Stimulated activated CD8-positive, alpha-beta memory T cell treated with anti-CD3 and anti-CD28 coated beads, Interleukin-12 subunit alpha, Interleukin-12 subunit beta, amount 100 ng/mL, for 4 hours (primary cell): ENCODE measurements around the gene RAI1.

Experiments used
- DNase-seq: peaks from one replicate; pipeline ENCODE4 v3.0.0-alpha.2; 2020; ENCODE audit warnings: low read depth

RAI1 gene

GRCh38 chr17:17767887-17768418 is 86.7 kb downstream of the RAI1 start:
- DNase-seq = no peak

GRCh38 chr17:17768424-17769088 is 87.3 kb downstream of the RAI1 start:
- no peak for DNase-seq

GRCh38 chr17:17769869-17770631 is 88.8 kb downstream of the RAI1 start:
- no peak for DNase-seq

- no peak for DNase-seq
Measured at GRCh38 chr17:17770632-17771044, 89.4 kb downstream of the RAI1 start.

GRCh38 chr17:17771498-17772201 is 90.4 kb downstream of the RAI1 start:
- no peak for DNase-seq

- no peak for DNase-seq
Measured at GRCh38 chr17:17772231-17772630, 91.0 kb downstream of the RAI1 start.

- no peak for DNase-seq
Measured at GRCh38 chr17:17774009-17774881, 93.0 kb downstream of the RAI1 start.

GRCh38 chr17:17776889-17777288 is 95.6 kb downstream of the RAI1 start:
- no peak for DNase-seq

GRCh38 chr17:17778308-17779014 is 97.2 kb downstream of the RAI1 start:
- DNase-seq = no peak

- DNase-seq = no peak
Measured at GRCh38 chr17:17779015-17779611, 97.9 kb downstream of the RAI1 start.

GRCh38 chr17:17780922-17781590 is 99.8 kb downstream of the RAI1 start:
- DNase-seq = no peak

- DNase-seq = no peak
Measured at GRCh38 chr17:17781591-17782496, 100.6 kb downstream of the RAI1 start.

- no peak for DNase-seq
Measured at GRCh38 chr17:17782523-17783115, 101.4 kb downstream of the RAI1 start.

- peak; percentile 40 for DNase-seq
Measured at GRCh38 chr17:17783116-17783824, 102.0 kb downstream of the RAI1 start.

GRCh38 chr17:17783825-17784656 is 102.8 kb downstream of the RAI1 start:
- no peak for DNase-seq

- DNase-seq = no peak
Measured at GRCh38 chr17:17784657-17785267, 103.5 kb downstream of the RAI1 start.

- no peak for DNase-seq
Measured at GRCh38 chr17:17785407-17785806, 104.1 kb downstream of the RAI1 start.
